ENCODE results near the gene WHRN.

The WHRN gene

GRCh38 chr9:114515528-114515927 is 10.3 kb upstream of the WHRN start:
- H3K27ac ChIP-seq (ENCODE audit: insufficient read depth, low read depth, low read length, poor library complexity, severe bottlenecking) = no peak overlapping the region
- H3K4me3 ChIP-seq (ENCODE audit: insufficient read depth, low read depth, low read length) = no peak overlapping the region
- no peaks in the 10 kb centered on the region for H3K27me3 ChIP-seq (ENCODE audit: control insufficient read depth, insufficient read depth, low read length, poor library complexity, severe bottlenecking)
- no peaks in the 10 kb centered on the region for H3K9me3 ChIP-seq (ENCODE audit: control insufficient read depth, low read length)
- H3K4me1 ChIP-seq (ENCODE audit: control insufficient read depth, insufficient read depth, low read length) = no peaks in the 10 kb centered on the region
- H3K36me3 ChIP-seq (ENCODE audit: control insufficient read depth, insufficient read depth, low read length) = no peaks in the 10 kb centered on the region
- 78 to 83% methylated on average over 3 of the region's 3 CpGs for WGBS, 2 experiments

- Histone ChIP-seq H3K9me3 (ENCODE audit: control insufficient read depth, low read length) (no peaks in the 10 kb centered on the region), H3K36me3 (ENCODE audit: control insufficient read depth, insufficient read depth, low read length) (no peaks in the 10 kb centered on the region), H3K27ac (ENCODE audit: insufficient read depth, low read depth, low read length, poor library complexity, severe bottlenecking) (no peak overlapping the region), H3K4me3 (ENCODE audit: insufficient read depth, low read depth, low read length) (no peak overlapping the region), H3K4me1 (ENCODE audit: control insufficient read depth, insufficient read depth, low read length) (no peaks in the 10 kb centered on the region), H3K27me3 (ENCODE audit: control insufficient read depth, insufficient read depth, low read length, poor library complexity, severe bottlenecking) (no peaks in the 10 kb centered on the region)
- 87 to 90% methylated on average over 1 of the region's 1 CpG for whole genome bisulfite sequencing, 2 experiments
Observed at GRCh38 chr9:114513959-114514267, 8.6 kb upstream of the WHRN start.

GRCh38 chr9:114513055-114513958 is 8.0 kb upstream of the WHRN start:
- H3K9me3 ChIP-seq (ENCODE audit: control insufficient read depth, low read length) = no peaks in the 10 kb centered on the region
- no peaks in the 10 kb centered on the region for H3K36me3 ChIP-seq (ENCODE audit: control insufficient read depth, insufficient read depth, low read length)
- WGBS, 2 experiments = 94% methylated on average over 10 of the region's 10 CpGs
- H3K27me3 ChIP-seq (ENCODE audit: control insufficient read depth, insufficient read depth, low read length, poor library complexity, severe bottlenecking) = no peaks in the 10 kb centered on the region
- no peak overlapping the region for H3K4me3 ChIP-seq (ENCODE audit: insufficient read depth, low read depth, low read length)
- H3K27ac ChIP-seq (ENCODE audit: insufficient read depth, low read depth, low read length, poor library complexity, severe bottlenecking) = no peak overlapping the region
- H3K4me1 ChIP-seq (ENCODE audit: control insufficient read depth, insufficient read depth, low read length) = no peaks in the 10 kb centered on the region

- WGBS, 2 experiments = 89 to 93% methylated on average over 12 of the region's 12 CpGs
- H3K4me3 ChIP-seq (ENCODE audit: insufficient read depth, low read depth, low read length) = no peak overlapping the region
- H3K27me3 ChIP-seq (ENCODE audit: control insufficient read depth, insufficient read depth, low read length, poor library complexity, severe bottlenecking) = no peaks in the 10 kb centered on the region
- H3K9me3 ChIP-seq (ENCODE audit: control insufficient read depth, low read length) = no peaks in the 10 kb centered on the region
- H3K36me3 ChIP-seq (ENCODE audit: control insufficient read depth, insufficient read depth, low read length) = no peaks in the 10 kb centered on the region
- H3K4me1 ChIP-seq (ENCODE audit: control insufficient read depth, insufficient read depth, low read length) = no peaks in the 10 kb centered on the region
- H3K27ac ChIP-seq (ENCODE audit: insufficient read depth, low read depth, low read length, poor library complexity, severe bottlenecking) = no peak overlapping the region
Observed at GRCh38 chr9:114511978-114512874, 7.0 kb upstream of the WHRN start.

GRCh38 chr9:114507726-114508125 is 2.5 kb upstream of the WHRN start:
- 39 to 41% methylated on average over 3 of the region's 3 CpGs for WGBS, 2 experiments
- no peaks in the 10 kb centered on the region for H3K36me3 ChIP-seq (ENCODE audit: control insufficient read depth, insufficient read depth, low read length)
- peaks cover 11% of the 10 kb centered on the region for H3K4me1 ChIP-seq (ENCODE audit: control insufficient read depth, insufficient read depth, low read length)
- no peaks in the 10 kb centered on the region for H3K9me3 ChIP-seq (ENCODE audit: control insufficient read depth, low read length)
- H3K27ac ChIP-seq (ENCODE audit: insufficient read depth, low read depth, low read length, poor library complexity, severe bottlenecking) = no peak overlapping the region
- peaks cover 23% of the 10 kb centered on the region for H3K27me3 ChIP-seq (ENCODE audit: control insufficient read depth, insufficient read depth, low read length, poor library complexity, severe bottlenecking)
- H3K4me3 ChIP-seq (ENCODE audit: insufficient read depth, low read depth, low read length) = no peak overlapping the region

- no peaks in the 10 kb centered on the region for H3K36me3 ChIP-seq (ENCODE audit: control insufficient read depth, insufficient read depth, low read length)
- H3K27me3 ChIP-seq (ENCODE audit: control insufficient read depth, insufficient read depth, low read length, poor library complexity, severe bottlenecking) = peaks cover 23% of the 10 kb centered on the region
- peak overlapping the region; percentile 62 for H3K4me3 ChIP-seq (ENCODE audit: insufficient read depth, low read depth, low read length)
- 79 to 86% methylated on average over 7 of the region's 7 CpGs for WGBS, 2 experiments
- peaks cover 28% of the 10 kb centered on the region for H3K4me1 ChIP-seq (ENCODE audit: control insufficient read depth, insufficient read depth, low read length)
- no peak overlapping the region for H3K27ac ChIP-seq (ENCODE audit: insufficient read depth, low read depth, low read length, poor library complexity, severe bottlenecking)
- H3K9me3 ChIP-seq (ENCODE audit: control insufficient read depth, low read length) = no peaks in the 10 kb centered on the region
Observed at GRCh38 chr9:114506082-114506390, 763 bp upstream of the WHRN start.

GRCh38 chr9:114504341-114505186 is 709 bp downstream of the WHRN start:
- Histone ChIP-seq H3K36me3 (ENCODE audit: control insufficient read depth, insufficient read depth, low read length) (no peaks in the 10 kb centered on the region), H3K27me3 (ENCODE audit: control insufficient read depth, insufficient read depth, low read length, poor library complexity, severe bottlenecking) (peaks cover 23% of the 10 kb centered on the region), H3K9me3 (ENCODE audit: control insufficient read depth, low read length) (no peaks in the 10 kb centered on the region), H3K4me3 (ENCODE audit: insufficient read depth, low read depth, low read length) (peak overlapping the region; percentile 62), H3K27ac (ENCODE audit: insufficient read depth, low read depth, low read length, poor library complexity, severe bottlenecking) (no peak overlapping the region), H3K4me1 (ENCODE audit: control insufficient read depth, insufficient read depth, low read length) (peaks cover 42% of the 10 kb centered on the region)
- 4% methylated on average over 101 of the region's 101 CpGs for WGBS, 2 experiments

GRCh38 chr9:114503522-114504340 is 1.5 kb downstream of the WHRN start:
- H3K27me3 ChIP-seq (ENCODE audit: control insufficient read depth, insufficient read depth, low read length, poor library complexity, severe bottlenecking) = peaks cover 23% of the 10 kb centered on the region
- H3K4me1 ChIP-seq (ENCODE audit: control insufficient read depth, insufficient read depth, low read length) = peaks cover 46% of the 10 kb centered on the region
- no peaks in the 10 kb centered on the region for H3K9me3 ChIP-seq (ENCODE audit: control insufficient read depth, low read length)
- no peaks in the 10 kb centered on the region for H3K36me3 ChIP-seq (ENCODE audit: control insufficient read depth, insufficient read depth, low read length)
- H3K4me3 ChIP-seq (ENCODE audit: insufficient read depth, low read depth, low read length) = peak overlapping the region; percentile 62
- H3K27ac ChIP-seq (ENCODE audit: insufficient read depth, low read depth, low read length, poor library complexity, severe bottlenecking) = no peak overlapping the region
- 78 to 80% methylated on average over 18 of the region's 18 CpGs for WGBS, 2 experiments

GRCh38 chr9:114503009-114503408 is 2.3 kb downstream of the WHRN start:
- peaks cover 23% of the 10 kb centered on the region for H3K27me3 ChIP-seq (ENCODE audit: control insufficient read depth, insufficient read depth, low read length, poor library complexity, severe bottlenecking)
- H3K36me3 ChIP-seq (ENCODE audit: control insufficient read depth, insufficient read depth, low read length) = no peaks in the 10 kb centered on the region
- H3K9me3 ChIP-seq (ENCODE audit: control insufficient read depth, low read length) = no peaks in the 10 kb centered on the region
- H3K27ac ChIP-seq (ENCODE audit: insufficient read depth, low read depth, low read length, poor library complexity, severe bottlenecking) = no peak overlapping the region
- peaks cover 46% of the 10 kb centered on the region for H3K4me1 ChIP-seq (ENCODE audit: control insufficient read depth, insufficient read depth, low read length)
- no peak overlapping the region for H3K4me3 ChIP-seq (ENCODE audit: insufficient read depth, low read depth, low read length)
- 54 to 58% methylated on average over 5 to 7 of the region's 7 CpGs for WGBS, 2 experiments

Measured in ectodermal cell (in vitro differentiated cells).